LNCAP (cell line): Measurements from ENCODE around the gene CD300C.

Experiments
- TF ChIP-seq, protein P1 (sequence below): fragments of 450-650 bp; IDR thresholded peaks from 2 replicates; pipeline ENCODE4 v1.5.1; 2017; ENCODE audit warnings: mild to moderate bottlenecking

Gene CD300C

DNA sequence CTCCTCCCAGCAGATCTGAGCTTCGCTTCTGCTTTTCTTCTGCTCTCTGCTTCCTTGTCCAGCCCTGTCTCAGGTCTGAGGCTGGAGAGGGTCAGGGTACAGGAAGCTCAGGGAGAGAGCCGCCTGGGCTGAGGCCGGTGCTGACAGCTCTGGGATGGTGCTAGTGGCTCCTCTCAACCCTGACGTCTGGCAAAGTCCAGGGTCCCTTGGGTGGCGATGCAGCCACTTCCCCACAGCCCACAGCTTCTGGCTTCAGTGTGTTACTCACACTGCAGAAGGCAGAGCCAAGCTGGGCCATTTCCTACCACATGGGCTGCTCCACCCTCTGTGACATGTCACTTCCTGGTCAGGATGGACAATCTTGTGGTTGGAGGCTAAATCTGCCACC is at the start of gene CD300C:
Gene CD300C (minus strand): TSS at position 273 of the 388 bp plus-strand sequence. CDS start 333 bp downstream, outside the sequence.
- TF ChIP-seq, protein P1, sequence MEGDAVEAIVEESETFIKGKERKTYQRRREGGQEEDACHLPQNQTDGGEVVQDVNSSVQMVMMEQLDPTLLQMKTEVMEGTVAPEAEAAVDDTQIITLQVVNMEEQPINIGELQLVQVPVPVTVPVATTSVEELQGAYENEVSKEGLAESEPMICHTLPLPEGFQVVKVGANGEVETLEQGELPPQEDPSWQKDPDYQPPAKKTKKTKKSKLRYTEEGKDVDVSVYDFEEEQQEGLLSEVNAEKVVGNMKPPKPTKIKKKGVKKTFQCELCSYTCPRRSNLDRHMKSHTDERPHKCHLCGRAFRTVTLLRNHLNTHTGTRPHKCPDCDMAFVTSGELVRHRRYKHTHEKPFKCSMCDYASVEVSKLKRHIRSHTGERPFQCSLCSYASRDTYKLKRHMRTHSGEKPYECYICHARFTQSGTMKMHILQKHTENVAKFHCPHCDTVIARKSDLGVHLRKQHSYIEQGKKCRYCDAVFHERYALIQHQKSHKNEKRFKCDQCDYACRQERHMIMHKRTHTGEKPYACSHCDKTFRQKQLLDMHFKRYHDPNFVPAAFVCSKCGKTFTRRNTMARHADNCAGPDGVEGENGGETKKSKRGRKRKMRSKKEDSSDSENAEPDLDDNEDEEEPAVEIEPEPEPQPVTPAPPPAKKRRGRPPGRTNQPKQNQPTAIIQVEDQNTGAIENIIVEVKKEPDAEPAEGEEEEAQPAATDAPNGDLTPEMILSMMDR, result no peak

DNA sequence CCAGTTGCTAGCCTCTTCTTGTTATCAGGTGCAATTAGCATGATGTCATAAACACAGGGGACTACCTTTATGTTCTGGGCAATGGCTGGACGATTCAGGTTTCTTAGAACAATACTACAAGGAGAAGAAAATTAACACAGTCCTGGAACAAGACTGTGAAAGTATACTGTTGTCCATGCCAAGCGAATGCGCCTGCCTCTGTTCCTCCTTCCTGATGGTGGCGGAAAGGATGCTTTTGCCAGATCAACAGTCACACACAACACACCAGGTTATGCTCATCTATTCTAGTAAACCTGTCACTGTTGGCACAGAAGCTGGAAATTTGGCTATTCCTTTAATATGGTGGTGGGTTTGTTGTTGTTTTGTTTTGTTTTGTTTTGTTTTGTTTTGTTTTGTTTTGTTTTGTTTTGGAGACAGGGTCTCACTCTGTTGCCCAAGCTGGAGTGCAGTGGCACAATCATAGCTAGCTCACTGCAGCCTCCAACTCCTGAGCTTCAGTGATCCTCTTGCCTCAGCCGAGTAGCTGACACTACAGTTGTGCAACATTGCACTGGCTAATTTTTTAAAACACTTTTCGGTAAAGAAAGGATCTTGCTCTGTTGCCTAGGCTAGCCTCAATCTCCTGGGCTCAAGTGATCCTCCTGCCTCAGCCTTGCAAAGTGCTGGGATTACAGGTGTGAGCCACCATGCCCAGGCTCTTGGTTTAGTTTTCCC is 49.3 kb upstream of the CD300C start:
- TF ChIP-seq, protein P1, result no peak

DNA sequence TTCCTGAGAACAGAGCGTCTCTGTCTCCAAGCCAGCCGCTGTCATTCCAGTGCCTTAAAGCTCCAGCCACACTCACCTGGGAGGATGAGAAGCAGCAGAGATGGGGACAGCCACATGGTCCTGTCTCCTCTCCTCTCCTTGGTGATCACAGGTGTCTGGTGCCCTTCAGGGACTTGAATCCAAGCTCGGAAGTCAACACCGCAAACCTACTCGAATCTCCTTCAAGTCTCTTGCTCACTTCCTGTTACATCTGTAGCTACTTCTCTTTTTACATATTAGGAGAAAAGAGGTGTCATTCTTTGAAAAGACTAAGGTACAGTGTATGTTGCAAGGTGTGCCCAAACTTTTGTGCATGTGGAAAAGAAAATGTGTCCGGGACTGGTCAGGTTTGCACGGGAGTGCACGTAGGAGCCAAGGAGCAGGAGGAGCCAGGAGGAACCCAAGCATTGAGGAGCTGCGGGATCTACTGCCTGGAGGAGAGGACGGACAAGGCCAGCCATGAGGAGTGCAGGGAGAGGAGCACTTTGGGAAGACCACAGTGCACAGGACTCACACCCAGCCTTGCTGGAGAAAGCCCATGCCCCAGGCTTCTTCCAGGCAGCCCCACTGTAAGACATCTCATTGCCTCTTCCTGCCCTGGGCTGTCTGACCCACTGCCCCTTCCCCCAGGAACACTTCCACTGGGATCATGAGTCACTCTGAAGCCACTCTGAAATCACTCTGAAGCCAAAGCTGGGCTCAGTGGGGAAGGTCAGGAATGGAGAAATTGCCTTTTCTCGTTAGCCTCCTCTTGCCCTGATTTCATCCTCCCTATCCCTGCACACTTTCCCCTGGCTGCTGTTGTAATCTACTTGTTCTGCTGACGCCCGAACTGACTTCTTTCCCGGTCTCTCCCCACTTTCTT is 46.4 kb upstream of the CD300C start, which contains the start of gene CD300LD:
Gene CD300LD (minus strand): TSS at position 197 of the 904 bp plus-strand sequence. CDS start 81 bp downstream, at position 116.
- TF ChIP-seq, protein P1, result no peak

DNA sequence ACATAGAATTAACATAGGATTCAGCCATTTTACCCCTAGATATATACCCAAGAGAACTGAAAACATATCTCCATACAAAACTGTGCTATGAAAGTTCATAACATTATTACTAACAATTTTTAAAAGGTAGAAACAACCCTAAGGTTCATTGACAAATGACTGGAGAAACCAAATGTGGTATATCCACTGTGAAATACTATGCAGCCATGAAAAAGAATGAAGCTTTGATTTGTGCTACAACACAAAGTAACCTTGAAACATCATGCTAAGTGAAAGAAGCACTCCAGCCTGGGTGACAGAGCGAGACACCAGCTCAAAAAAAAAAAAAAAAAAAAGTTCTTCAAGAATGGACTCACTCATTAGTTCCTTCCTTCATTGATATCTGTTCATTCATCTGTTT is 45.6 kb upstream of the CD300C start:
- TF ChIP-seq, protein P1, result no peak

DNA sequence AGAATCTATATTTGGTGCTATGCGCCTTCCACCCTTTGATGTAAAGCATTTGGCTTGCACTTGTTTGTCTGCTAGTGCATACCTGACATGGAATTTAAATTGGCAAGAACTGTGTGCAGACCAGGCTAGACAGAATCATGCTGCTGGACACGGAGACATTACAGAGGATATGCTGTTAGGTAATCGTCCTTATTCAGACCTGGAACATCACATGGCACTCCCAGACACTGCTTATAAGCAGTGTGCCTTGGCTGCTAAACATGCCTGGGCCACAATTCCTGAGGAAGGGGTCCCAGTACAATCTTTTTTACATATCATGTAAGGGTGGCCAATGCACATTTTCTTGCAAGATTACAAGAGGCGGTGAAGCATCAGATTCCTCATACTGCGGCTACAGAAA is 39.8 kb upstream of the CD300C start:
- TF ChIP-seq, protein P1, result no peak

DNA sequence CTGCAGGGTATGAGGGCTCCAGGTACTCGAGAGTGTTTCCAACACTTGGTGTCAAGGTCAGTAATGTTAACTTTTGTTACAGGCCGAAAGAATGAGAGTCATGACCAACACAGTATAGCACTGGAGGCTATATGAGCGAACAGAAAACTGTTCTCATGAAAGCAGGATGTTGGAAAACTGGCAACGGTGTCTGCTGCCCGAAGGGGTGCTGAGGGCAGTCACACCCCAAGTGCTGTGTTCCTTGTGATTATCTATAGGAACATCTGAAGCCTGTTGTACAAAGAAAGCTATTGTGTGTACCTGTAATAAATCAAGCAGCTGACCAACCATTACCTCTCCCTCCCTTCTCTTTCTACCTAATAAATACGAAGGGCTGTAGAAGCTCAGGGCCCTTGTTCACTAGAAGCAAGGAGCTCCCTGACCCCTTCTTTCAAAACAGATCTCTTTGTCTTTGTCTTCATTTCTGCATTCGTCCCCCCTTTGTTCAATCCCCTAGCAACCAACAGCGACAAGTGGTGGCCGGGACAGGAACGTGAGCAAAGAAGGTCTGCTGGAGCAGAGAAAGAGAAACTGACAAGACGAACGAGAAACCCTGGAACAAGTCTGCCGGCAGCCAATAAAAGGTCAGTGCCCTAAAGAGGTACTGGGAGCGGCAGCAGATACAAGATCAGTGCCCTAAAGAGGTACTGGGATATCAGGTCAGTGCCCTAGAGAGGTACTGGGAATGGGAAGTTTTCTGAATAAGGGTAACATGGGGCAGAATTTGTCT is 38.6 kb upstream of the CD300C start:
- TF ChIP-seq, protein P1, result no peak

DNA sequence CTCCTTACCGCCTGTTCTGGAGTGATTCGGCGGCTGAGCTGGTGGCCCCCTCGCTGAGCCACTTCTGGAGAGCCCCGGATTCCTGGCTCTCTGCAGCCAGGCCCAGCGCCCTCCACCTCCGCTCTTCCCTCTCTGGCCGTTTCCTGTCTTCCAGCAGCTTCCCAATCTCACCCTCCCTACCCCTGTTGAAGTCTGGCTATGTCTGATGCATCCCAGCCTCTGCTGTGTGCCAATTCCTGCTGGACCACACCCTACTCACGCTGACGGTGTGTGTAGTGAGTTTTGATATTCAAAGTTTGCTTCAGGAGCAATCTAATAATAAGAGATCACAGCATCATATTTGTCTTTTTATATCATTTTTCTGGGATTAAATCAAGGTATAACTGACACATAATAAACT is 36.7 kb upstream of the CD300C start:
- TF ChIP-seq, protein P1, result no peak
